GM18502 (cell line): ENCODE data around the gene RBL2.
"Not testable (repeated sequence)": the region's sequence is repeated elsewhere in the genome, so short reads cannot be mapped to it uniquely, and the experiment has no call there.

Experiments
- ATAC-seq: cut with Tn5 transposase; IDR thresholded peaks from one replicate; pipeline ENCODE4 v1.9.1; 2021; ENCODE audit warnings: mild to moderate bottlenecking; ENCODE audit not compliant: unreplicated experiment, poor library complexity

Gene RBL2

GRCh38 chr16:53529513-53529912, 95.2 kb downstream of the RBL2 start:
- no peak for ATAC-seq

GRCh38 chr16:53530046-53530445, 95.8 kb downstream of the RBL2 start:
- no peak for ATAC-seq

GRCh38 chr16:53530741-53531140, 96.5 kb downstream of the RBL2 start:
- ATAC-seq, result no peak

GRCh38 chr16:53534206-53534605, 99.9 kb downstream of the RBL2 start:
- ATAC-seq, result no peak

GRCh38 chr16:53537626-53538025, 103.4 kb downstream of the RBL2 start:
- ATAC-seq, result no peak

- not testable (repeated sequence) for ATAC-seq
Observed at GRCh38 chr16:53539346-53539745, 105.1 kb downstream of the RBL2 start.

- ATAC-seq, result not testable (repeated sequence)
Observed at GRCh38 chr16:53539759-53540718, 105.8 kb downstream of the RBL2 start.
